Lower lobe of right lung (tissue), 2 donors: Measurements from ENCODE around the gene TMCO2. TPM values are rescaled to one million over a fixed set of nuclear protein-coding genes. Genes with fewer than 3 reads are reported as not detected.

Source experiments
- ATAC-seq, 2 donors: fragments of 200-7000 bp; cut with Tn5 transposase; one replicate each; pipeline ENCODE4 v1.9.1; 2020 to 2022; ENCODE audit warnings: mild to moderate bottlenecking in 2 of 2, moderate library complexity in 2 of 2
- DNase-seq: peaks from one replicate; pipeline ENCODE4 v3.0.0-alpha.2; 2020
- H3K27ac ChIP-seq: fragments of 200-600 bp; one replicate; pipeline ENCODE4 v1.8.0; 2022
- H3K27me3 ChIP-seq: fragments of 200-600 bp; one replicate; pipeline ENCODE4 v1.8.0; 2022; ENCODE audit warnings: low read depth
- H3K36me3 ChIP-seq: fragments of 200-600 bp; one replicate; pipeline ENCODE4 v1.8.0; 2022; ENCODE audit warnings: mild to moderate bottlenecking
- H3K4me1 ChIP-seq: fragments of 200-600 bp; one replicate; pipeline ENCODE4 v1.8.0; 2022
- H3K4me3 ChIP-seq: fragments of 200-600 bp; one replicate; pipeline ENCODE4 v1.8.0; 2022; ENCODE audit warnings: mild to moderate bottlenecking
- H3K9me3 ChIP-seq: fragments of 200-600 bp; one replicate; pipeline ENCODE4 v1.8.0; 2022
- intact Hi-C: fragments of 100-400 bp; cut with DNase I; formaldehyde crosslinking; loops from one replicate; pipeline ENCODE4 v1.11.0; 2022
- total RNA-seq: library from RNA; stranded (reverse); fragmentation: NEBNext Ultra II Directional; extraction: Animal tissue kit (Norgen Biotek cat#: 25700); gene quantifications from one replicate; pipeline ENCODE4 v1.2.1, GENCODE V29; 2021
- TF ChIP-seq, protein P1 (sequence below): fragments of 200-600 bp; IDR thresholded peaks from one replicate; pipeline ENCODE4 v1.8.0; 2022; ENCODE audit warnings: antibody characterized with exemption, mild to moderate bottlenecking
- donor health status: DM: no; HTN: yes; CAD: no; lungs with severe emphysema.

The TMCO2 gene
- total RNA-seq, 1 donor from 2014 or later, result not detected

- H3K4me3 ChIP-seq, result no peak overlapping the region
- no peaks in the 10 kb centered on the region for H3K9me3 ChIP-seq
- TF ChIP-seq, protein P1, sequence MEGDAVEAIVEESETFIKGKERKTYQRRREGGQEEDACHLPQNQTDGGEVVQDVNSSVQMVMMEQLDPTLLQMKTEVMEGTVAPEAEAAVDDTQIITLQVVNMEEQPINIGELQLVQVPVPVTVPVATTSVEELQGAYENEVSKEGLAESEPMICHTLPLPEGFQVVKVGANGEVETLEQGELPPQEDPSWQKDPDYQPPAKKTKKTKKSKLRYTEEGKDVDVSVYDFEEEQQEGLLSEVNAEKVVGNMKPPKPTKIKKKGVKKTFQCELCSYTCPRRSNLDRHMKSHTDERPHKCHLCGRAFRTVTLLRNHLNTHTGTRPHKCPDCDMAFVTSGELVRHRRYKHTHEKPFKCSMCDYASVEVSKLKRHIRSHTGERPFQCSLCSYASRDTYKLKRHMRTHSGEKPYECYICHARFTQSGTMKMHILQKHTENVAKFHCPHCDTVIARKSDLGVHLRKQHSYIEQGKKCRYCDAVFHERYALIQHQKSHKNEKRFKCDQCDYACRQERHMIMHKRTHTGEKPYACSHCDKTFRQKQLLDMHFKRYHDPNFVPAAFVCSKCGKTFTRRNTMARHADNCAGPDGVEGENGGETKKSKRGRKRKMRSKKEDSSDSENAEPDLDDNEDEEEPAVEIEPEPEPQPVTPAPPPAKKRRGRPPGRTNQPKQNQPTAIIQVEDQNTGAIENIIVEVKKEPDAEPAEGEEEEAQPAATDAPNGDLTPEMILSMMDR, result no peak
- H3K4me1 ChIP-seq, result no peaks in the 10 kb centered on the region
- no peaks in the 10 kb centered on the region for H3K27me3 ChIP-seq
- no peak for ATAC-seq
- intact Hi-C loops, result no loop called here
- no peak for DNase-seq
- H3K27ac ChIP-seq, result no peak overlapping the region
- peaks cover 84% of the 10 kb centered on the region for H3K36me3 ChIP-seq
These were observed 25.0 kb downstream of the TMCO2 start for GRCh38 chr1:40272653-40273213.

DNA sequence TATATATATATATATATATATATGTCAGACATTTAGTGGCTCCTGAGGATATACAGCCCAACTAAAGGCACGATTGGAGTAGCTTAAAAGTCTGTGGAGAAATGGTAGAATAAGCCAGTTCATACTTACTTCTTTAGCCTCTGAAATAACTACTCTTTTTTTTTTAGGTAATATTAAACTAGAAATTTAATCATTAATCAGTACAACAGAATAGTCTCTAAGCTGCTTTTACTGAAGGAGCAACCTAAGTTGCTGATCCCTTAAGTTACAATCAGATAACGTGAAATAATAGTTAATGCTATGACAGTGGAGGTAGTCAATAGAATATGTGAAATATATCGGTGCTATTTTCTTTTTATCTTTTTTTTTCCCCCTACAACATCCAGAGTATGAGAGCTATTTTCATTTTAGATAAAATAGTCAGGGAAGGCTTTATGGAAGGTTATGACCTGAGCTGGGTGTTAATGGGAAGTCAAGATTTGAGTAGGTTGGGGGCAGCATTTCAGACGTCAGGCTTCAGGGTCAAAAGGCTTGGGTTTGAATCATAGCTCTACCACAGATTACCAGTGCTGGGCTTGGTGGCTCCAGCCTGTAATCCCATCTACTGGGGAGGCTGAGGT is 25.9 kb downstream of the TMCO2 start:
- peaks cover 82% of the 10 kb centered on the region for H3K36me3 ChIP-seq

DNA sequence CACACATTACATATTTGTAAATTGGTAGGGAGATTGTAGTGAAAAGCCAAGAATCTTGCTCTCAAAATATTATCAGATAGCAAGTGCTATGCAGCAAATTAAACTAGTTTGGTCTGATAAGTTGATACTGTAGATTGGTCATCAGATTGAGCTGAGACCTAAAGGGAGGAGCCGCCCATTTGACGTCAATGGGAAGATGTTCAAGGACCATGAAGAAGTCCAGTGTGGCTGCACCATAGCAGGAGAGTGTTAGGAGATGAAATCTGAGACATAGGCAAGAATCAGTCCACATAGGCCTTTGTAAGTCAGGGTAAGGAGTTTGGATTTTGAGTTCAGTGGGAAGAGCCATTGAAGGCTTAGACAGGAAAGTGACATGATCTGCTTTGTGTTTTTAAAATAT is 26.6 kb downstream of the TMCO2 start:
- H3K4me3 ChIP-seq, result no peak overlapping the region
- no peaks in the 10 kb centered on the region for H3K9me3 ChIP-seq
- peaks cover 82% of the 10 kb centered on the region for H3K36me3 ChIP-seq
- DNase-seq (no peak), ATAC-seq (no peak)
- intact Hi-C loops, result no loop called here
- H3K27ac ChIP-seq, result no peak overlapping the region
- H3K27me3 ChIP-seq, result no peaks in the 10 kb centered on the region
- TF ChIP-seq, protein P1, result no peak
- H3K4me1 ChIP-seq, result no peaks in the 10 kb centered on the region

More for the DNA sequence above, 25.9 kb downstream of the TMCO2 start:
- Histone ChIP-seq H3K27me3 (no peaks in the 10 kb centered on the region), H3K4me3 (no peak overlapping the region), H3K27ac (no peak overlapping the region), H3K9me3 (no peaks in the 10 kb centered on the region), H3K4me1 (no peaks in the 10 kb centered on the region)
- no peak for ATAC-seq
- intact Hi-C loops, result no loop called here
- no peak for DNase-seq
- TF ChIP-seq, protein P1, result no peak

GRCh38 chr1:40276122-40276521 is 28.4 kb downstream of the TMCO2 start:
- DNase-seq, result no peak
- H3K27me3 ChIP-seq, result no peaks in the 10 kb centered on the region
- peaks cover 80% of the 10 kb centered on the region for H3K36me3 ChIP-seq
- TF ChIP-seq, protein P1, result no peak
- no peak overlapping the region for H3K27ac ChIP-seq
- H3K9me3 ChIP-seq, result no peaks in the 10 kb centered on the region
- no peak for ATAC-seq
- H3K4me3 ChIP-seq, result no peak overlapping the region
- H3K4me1 ChIP-seq, result no peaks in the 10 kb centered on the region
- intact Hi-C loops, result no loop called here

- Histone ChIP-seq H3K36me3 (peaks cover 93% of the 10 kb centered on the region), H3K27me3 (no peaks in the 10 kb centered on the region), H3K27ac (no peak overlapping the region), H3K9me3 (no peaks in the 10 kb centered on the region), H3K4me3 (no peak overlapping the region), H3K4me1 (no peaks in the 10 kb centered on the region)
- TF ChIP-seq, protein P1, result no peak
- peak; percentile 39 to 56 for ATAC-seq
- DNase-seq, result no peak
- intact Hi-C loops, result no loop called here
These were observed 34.1 kb downstream of the TMCO2 start for GRCh38 chr1:40281853-40282252.
